Fibroblast of the aortic adventitia (primary cell): ENCODE results near the gene AIF1. TPM values are rescaled to one million over a fixed set of nuclear protein-coding genes. Genes with fewer than 3 reads are reported as not detected.

Source experiments
- DNase-seq: peaks from one replicate; pipeline ENCODE4 v3.0.0-alpha.2; 2010; ENCODE audit warnings: low read depth
- H3K4me3 ChIP-seq: 2 replicates; pipeline ENCODE4 v1.5.1; 2011; ENCODE audit warnings: low read depth, mild to moderate bottlenecking, control low read depth, low read length, moderate library complexity
- total RNA-seq: library from RNA; depleted of rRNA; stranded (reverse); fragments of >200 nt; gene quantifications from 2 replicates; pipeline ENCODE4 v1.2.3, GENCODE V29; 2012; ENCODE audit warnings: low replicate concordance
- TF ChIP-seq, protein P1 (sequence below): IDR thresholded peaks from 2 replicates; pipeline ENCODE4 v1.5.1; 2011; ENCODE audit warnings: mild to moderate bottlenecking, low read length, control low read depth, inconsistent platforms; ENCODE audit not compliant: insufficient read depth

The AIF1 gene
- total RNA-seq, 1 donor, result not detected

- no peak overlapping the region for H3K4me3 ChIP-seq
- no peak for DNase-seq
- TF ChIP-seq, protein P1, sequence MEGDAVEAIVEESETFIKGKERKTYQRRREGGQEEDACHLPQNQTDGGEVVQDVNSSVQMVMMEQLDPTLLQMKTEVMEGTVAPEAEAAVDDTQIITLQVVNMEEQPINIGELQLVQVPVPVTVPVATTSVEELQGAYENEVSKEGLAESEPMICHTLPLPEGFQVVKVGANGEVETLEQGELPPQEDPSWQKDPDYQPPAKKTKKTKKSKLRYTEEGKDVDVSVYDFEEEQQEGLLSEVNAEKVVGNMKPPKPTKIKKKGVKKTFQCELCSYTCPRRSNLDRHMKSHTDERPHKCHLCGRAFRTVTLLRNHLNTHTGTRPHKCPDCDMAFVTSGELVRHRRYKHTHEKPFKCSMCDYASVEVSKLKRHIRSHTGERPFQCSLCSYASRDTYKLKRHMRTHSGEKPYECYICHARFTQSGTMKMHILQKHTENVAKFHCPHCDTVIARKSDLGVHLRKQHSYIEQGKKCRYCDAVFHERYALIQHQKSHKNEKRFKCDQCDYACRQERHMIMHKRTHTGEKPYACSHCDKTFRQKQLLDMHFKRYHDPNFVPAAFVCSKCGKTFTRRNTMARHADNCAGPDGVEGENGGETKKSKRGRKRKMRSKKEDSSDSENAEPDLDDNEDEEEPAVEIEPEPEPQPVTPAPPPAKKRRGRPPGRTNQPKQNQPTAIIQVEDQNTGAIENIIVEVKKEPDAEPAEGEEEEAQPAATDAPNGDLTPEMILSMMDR, result no peak
These were observed 28.9 kb downstream of the AIF1 start for GRCh38 chr6:31643818-31644454.

DNA sequence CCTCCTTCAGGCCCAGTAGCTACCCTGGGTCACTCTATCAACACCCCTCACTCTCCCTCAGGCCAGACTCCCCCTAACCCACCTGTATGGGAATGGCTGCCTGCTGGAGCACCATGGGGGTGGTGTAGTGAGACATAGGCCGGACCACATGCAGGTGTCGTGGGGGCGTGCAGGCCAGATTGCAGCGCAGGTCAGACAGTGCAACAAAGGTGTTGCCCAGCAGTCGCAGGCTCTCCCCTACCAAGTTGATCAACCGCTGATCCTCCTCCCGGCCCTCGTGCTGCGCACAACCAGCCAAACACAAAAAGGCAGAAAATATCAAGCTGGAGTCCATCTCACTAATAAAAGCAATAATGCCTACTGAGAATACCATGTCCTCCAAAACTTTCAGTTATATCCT lies 30.3 kb downstream of the AIF1 start:
- DNase-seq, result no peak
- TF ChIP-seq, protein P1, result no peak
- no peak overlapping the region for H3K4me3 ChIP-seq

GRCh38 chr6:31651602-31652191 lies 36.7 kb downstream of the AIF1 start:
- H3K4me3 ChIP-seq, result peak overlapping the region; percentile 90
- TF ChIP-seq, protein P1, result no peak
- DNase-seq, result peak; percentile 77

DNA sequence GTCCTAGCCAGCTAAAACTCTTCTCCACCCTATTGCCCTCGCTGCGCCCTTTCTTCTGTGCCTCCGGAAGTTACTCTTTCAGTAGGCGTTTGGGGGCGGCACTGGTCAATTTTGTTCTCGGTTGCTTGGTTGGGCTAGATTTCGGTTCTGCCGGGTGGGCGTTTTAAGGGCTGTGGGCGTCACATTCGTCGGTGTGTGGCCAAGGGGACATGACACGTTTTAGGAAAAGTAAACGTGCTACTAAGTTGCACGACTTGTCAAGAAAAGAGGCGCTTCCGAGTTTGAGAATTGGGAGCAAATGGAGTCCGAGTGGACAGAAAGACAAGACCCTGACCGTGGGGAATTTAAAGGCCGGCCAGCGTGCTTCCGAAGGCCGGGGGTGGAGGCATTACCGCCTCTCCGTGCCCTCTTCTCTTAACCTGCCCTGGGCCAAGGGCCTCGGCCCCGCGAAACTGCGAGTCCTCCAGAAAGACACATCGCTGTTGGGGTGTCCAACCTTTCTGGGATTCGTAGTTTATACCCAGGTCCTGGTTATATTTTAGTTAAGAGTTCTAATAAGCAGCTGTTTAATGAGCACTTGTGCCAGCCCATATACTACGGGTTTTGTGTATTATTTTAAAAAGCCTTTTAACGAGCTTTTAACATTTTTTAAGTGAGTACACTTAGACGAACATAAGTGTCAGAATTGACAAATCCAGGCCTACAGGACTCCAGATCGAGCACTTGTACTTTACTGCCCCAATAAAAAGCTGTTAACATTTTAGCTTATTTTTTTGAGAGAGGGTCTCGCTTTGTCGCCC lies 38.1 kb downstream of the AIF1 start:
- H3K4me3 ChIP-seq, result peak overlapping the region; percentile 90
- TF ChIP-seq, protein P1, result peak; percentile 9
- DNase-seq, result no peak

DNA sequence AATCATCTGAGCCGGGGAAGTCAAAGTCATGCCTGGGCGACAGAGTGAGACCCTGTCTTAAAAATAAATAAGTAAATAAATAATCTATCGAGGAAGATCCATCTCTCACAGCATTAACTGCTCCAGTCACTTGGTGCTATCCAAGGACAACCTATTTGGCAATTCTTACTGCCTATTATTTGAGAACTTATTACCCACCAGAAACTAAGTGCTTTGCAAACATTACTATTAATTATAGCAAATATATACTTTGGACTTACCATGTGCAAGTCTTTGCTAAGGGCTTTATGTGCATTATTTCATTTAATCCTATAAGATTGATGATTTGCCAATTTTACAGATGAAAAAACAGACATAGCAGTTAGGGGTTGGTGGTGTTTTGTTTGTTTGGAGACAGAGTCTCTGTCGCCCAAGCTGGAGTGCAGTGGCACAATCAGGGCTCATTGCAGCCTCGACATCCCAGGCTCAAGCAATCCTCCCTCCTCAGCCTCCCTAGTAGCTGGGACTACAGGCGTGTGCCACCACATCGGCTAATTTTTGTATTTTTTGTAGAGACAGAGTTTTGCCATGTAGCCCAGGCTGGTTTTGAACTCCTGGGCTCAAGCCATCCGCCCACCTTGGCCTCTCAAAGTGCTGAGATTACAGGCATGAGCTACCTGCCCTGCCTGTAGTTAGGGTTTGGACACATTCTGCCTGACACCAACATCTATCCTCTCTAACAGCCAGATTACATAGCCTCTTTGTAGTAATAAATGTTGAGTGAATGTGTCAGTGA lies 39.7 kb downstream of the AIF1 start:
- no peak for DNase-seq
- no peak overlapping the region for H3K4me3 ChIP-seq
- TF ChIP-seq, protein P1, result no peak
